ENCODE measurements around the gene SLC17A2. TPM values are rescaled to one million over a fixed set of nuclear protein-coding genes. Genes with fewer than 3 reads are reported as not detected.

Gene SLC17A2
- total and polyA plus RNA-seq, 2 of the 8 experiments (the other 6 are each of a cell fraction or from before 2014, with no cell fraction given) = not detected

- no peak for TF ChIP-seq RFX5 (IDR thresholded peaks at IDR 0.05; ENCODE audit: borderline replicate concordance, low read depth, low read length)
- TF ChIP-seq SP1 (IDR thresholded peaks at IDR 0.05; ENCODE audit: low read depth, low read length) = no peak
- no peak for TF ChIP-seq SIN3A (conservative IDR thresholded peaks at IDR 0.05 in 1 of 2, IDR thresholded peaks at IDR 0.05 in 1 of 2; ENCODE audit: low read depth in 1 of 2, low read length in 2 of 2)
Measured at GRCh38 chr6:25919657-25920056, 10.8 kb downstream of the SLC17A2 start (continued).

All from H1 (cell line).